MM.1S (cell line): Measurements from ENCODE around the gene RADIL.

Experiments used
- DNase-seq: peaks from one replicate; pipeline ENCODE4 v3.0.0-alpha.2; 2015
- H2AFZ ChIP-seq: fragments of 300-600 bp; sonication (generic); 2 replicates; pipeline ENCODE4 v1.6.0; 2016; ENCODE audit warnings: antibody characterized with exemption, low read length
- H3F3A ChIP-seq: fragments of 300-600 bp; sonication (generic); 2 replicates; pipeline ENCODE4 v1.6.1; 2016; ENCODE audit warnings: mild to moderate bottlenecking, antibody characterized with exemption, low read length, moderate library complexity, mixed read lengths; ENCODE audit not compliant: insufficient read depth
- H3K27ac ChIP-seq: fragments of 300-600 bp; sonication (generic); 2 replicates; pipeline ENCODE4 v1.5.1; 2016; ENCODE audit warnings: mild to moderate bottlenecking, low read length
- H3K27me3 ChIP-seq: fragments of 300-600 bp; sonication (generic); replicated peaks from 2 replicates; pipeline ENCODE4 v1.6.0; 2016; ENCODE audit warnings: low read length; ENCODE audit not compliant: insufficient read depth
- H3K36me3 ChIP-seq: fragments of 300-600 bp; sonication (generic); replicated peaks from 2 replicates; pipeline ENCODE4 v1.6.1; 2016; ENCODE audit warnings: mild to moderate bottlenecking, low read length, mixed read lengths; ENCODE audit not compliant: insufficient read depth
- H3K4me1 ChIP-seq: fragments of 300-600 bp; sonication (generic); 2 replicates; pipeline ENCODE4 v1.6.1; 2016; ENCODE audit warnings: low read length, mixed read lengths
- H3K4me2 ChIP-seq: fragments of 300-600 bp; sonication (generic); 2 replicates; pipeline ENCODE4 v1.6.0; 2016; ENCODE audit warnings: low read depth, low read length
- H3K4me3 ChIP-seq: fragments of 300-600 bp; sonication (generic); 2 replicates; pipeline ENCODE4 v1.5.1; 2016; ENCODE audit warnings: low read length, mixed read lengths
- H3K79me2 ChIP-seq: fragments of 300-600 bp; sonication (generic); 2 replicates; pipeline ENCODE4 v1.6.1; 2016; ENCODE audit warnings: mixed run types, low read length, mixed read lengths
- H3K9ac ChIP-seq: fragments of 300-600 bp; sonication (generic); 2 replicates; pipeline ENCODE4 v1.6.1; 2016; ENCODE audit warnings: low read length, mixed read lengths
- H3K9me2 ChIP-seq: fragments of 300-600 bp; sonication (generic); replicated peaks from 2 replicates; pipeline ENCODE4 v1.6.1; 2016; ENCODE audit warnings: mild to moderate bottlenecking, low read length, mixed read lengths; ENCODE audit not compliant: insufficient read depth
- H3K9me3 ChIP-seq: fragments of 300-600 bp; sonication (generic); replicated peaks from 2 replicates; pipeline ENCODE4 v1.6.1; 2016; ENCODE audit warnings: mild to moderate bottlenecking, low read length, mixed read lengths; ENCODE audit not compliant: insufficient read depth
- H4K20me1 ChIP-seq: fragments of 300-600 bp; sonication (generic); 2 replicates; pipeline ENCODE4 v1.6.1; 2016; ENCODE audit warnings: mild to moderate bottlenecking, low read length, moderate library complexity, mixed read lengths; ENCODE audit not compliant: insufficient read depth
- CTCF ChIP-seq: fragments of 300-600 bp; sonication (generic); IDR thresholded peaks from 2 replicates; pipeline ENCODE4 v1.5.1; 2016; ENCODE audit warnings: antibody characterized with exemption, low read length, mixed read lengths
- EZH2 ChIP-seq: fragments of 300-600 bp; sonication (generic); optimal IDR thresholded peaks from 2 replicates; pipeline ENCODE3; 2017; ENCODE audit warnings: low read depth, mild to moderate bottlenecking, antibody characterized with exemption, low read length, mixed read lengths
- EZH2phosphoT487 ChIP-seq: fragments of 300-600 bp; sonication (generic); IDR thresholded peaks from 2 replicates; pipeline ENCODE4 v1.6.1; 2018; ENCODE audit warnings: antibody characterized with exemption, low read length

RADIL gene

GRCh38 chr7:4770886-4771285 lies 112.6 kb downstream of the RADIL start:
- H4K20me1 ChIP-seq: no peaks in the 10 kb centered on the region
- H3K9ac ChIP-seq: no peak overlapping the region
- no peaks in the 10 kb centered on the region for H3K36me3 ChIP-seq
- no peaks in the 10 kb centered on the region for H3K27me3 ChIP-seq
- no peak overlapping the region for H3K27ac ChIP-seq
- H2AFZ ChIP-seq: no peak overlapping the region
- H3K4me3 ChIP-seq: no peak overlapping the region
- no peak for DNase-seq
- H3K9me3 ChIP-seq: no peaks in the 10 kb centered on the region
- TF ChIP-seq CTCF: no peak
- no peak for TF ChIP-seq EZH2
- no peak overlapping the region for H3K4me2 ChIP-seq
- peaks cover 6% of the 10 kb centered on the region; the same call in 1 of the 2 replicates for H3K4me1 ChIP-seq
- H3K9me2 ChIP-seq: no peaks in the 10 kb centered on the region
- peaks cover 13% of the 10 kb centered on the region for H3F3A ChIP-seq
- H3K79me2 ChIP-seq: peaks cover 4% of the 10 kb centered on the region

GRCh38 chr7:4769761-4770160 lies 113.8 kb downstream of the RADIL start:
- no peak for DNase-seq
- TF ChIP-seq CTCF (no peak), EZH2 (no peak), EZH2phosphoT487 (no peak)
- no peaks in the 10 kb centered on the region for H4K20me1 ChIP-seq
- H3K9me2 ChIP-seq: no peaks in the 10 kb centered on the region
- H3F3A ChIP-seq: peaks cover 5% of the 10 kb centered on the region
- peaks cover 6% of the 10 kb centered on the region; the same call in 1 of the 2 replicates for H3K4me1 ChIP-seq
- H3K27ac ChIP-seq: no peak overlapping the region
- no peaks in the 10 kb centered on the region for H3K27me3 ChIP-seq
- no peaks in the 10 kb centered on the region for H3K36me3 ChIP-seq
- no peaks in the 10 kb centered on the region for H3K9me3 ChIP-seq
- no peak overlapping the region for H3K4me3 ChIP-seq
- no peak overlapping the region for H2AFZ ChIP-seq
- no peak overlapping the region for H3K4me2 ChIP-seq
- no peak overlapping the region for H3K9ac ChIP-seq
- no peaks in the 10 kb centered on the region for H3K79me2 ChIP-seq

- Histone ChIP-seq H4K20me1 (no peaks in the 10 kb centered on the region), H3K27ac (no peak overlapping the region), H3K4me1 (no peaks in the 10 kb centered on the region), H3K9me2 (no peaks in the 10 kb centered on the region), H3K4me2 (no peak overlapping the region), H3K9me3 (no peaks in the 10 kb centered on the region), H3K27me3 (no peaks in the 10 kb centered on the region), H2AFZ (no peak overlapping the region), H3K79me2 (no peaks in the 10 kb centered on the region), H3F3A (no peaks in the 10 kb centered on the region), H3K9ac (no peak overlapping the region), H3K4me3 (no peak overlapping the region), H3K36me3 (no peaks in the 10 kb centered on the region)
- no peak for DNase-seq
- no peak for TF ChIP-seq EZH2
- no peak for TF ChIP-seq EZH2phosphoT487
- TF ChIP-seq CTCF: no peak
These were observed 114.6 kb downstream of the RADIL start for GRCh38 chr7:4768597-4769569.
